ENCODE measurements around the gene MACROD2. TPM values are rescaled to one million over a fixed set of nuclear protein-coding genes. Genes with fewer than 3 reads are reported as not detected.

The MACROD2 gene
- total and polyA plus RNA-seq, 2 experiments from 2014 or later: 2.8 to 4.3 TPM

DNA sequence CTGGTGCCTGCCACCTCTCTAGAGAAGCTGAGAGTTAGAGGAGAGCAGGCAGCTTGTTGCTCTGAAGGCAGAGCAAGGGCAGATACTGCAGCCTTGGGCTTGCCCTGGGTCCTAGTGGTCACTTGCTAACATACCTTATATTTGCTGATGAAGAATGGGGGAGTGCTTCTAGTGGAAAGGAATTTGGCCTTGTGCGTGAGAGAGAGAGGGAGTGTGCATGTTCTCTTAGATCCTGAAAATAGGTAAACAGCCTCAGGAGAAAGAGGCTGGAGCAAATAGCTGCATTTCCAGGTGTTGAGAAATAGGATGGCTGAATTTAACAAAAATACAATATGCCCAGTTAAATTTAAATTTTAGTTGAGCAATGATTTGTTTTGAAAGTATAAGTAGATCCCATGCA is 1066.6 kb downstream of the MACROD2 start:
- H3K4me3 ChIP-seq: no peak overlapping the region
- TF ChIP-seq NANOG (IDR thresholded peaks at IDR 0.05; ENCODE audit: borderline replicate concordance) (no peak), CREB1 (CRISPR knock-in tag; IDR thresholded peaks at IDR 0.05; ENCODE audit: low read depth) (no peak), REST (IDR thresholded peaks at IDR 0.05; ENCODE audit: unreplicated experiment) (no peak), EZH2phosphoT487 (IDR thresholded peaks at IDR 0.05; ENCODE audit: unreplicated experiment) (no peak), JUNB (IDR thresholded peaks at IDR 0.05; ENCODE audit: unreplicated experiment) (no peak)
- TF ChIP-seq, protein P1, sequence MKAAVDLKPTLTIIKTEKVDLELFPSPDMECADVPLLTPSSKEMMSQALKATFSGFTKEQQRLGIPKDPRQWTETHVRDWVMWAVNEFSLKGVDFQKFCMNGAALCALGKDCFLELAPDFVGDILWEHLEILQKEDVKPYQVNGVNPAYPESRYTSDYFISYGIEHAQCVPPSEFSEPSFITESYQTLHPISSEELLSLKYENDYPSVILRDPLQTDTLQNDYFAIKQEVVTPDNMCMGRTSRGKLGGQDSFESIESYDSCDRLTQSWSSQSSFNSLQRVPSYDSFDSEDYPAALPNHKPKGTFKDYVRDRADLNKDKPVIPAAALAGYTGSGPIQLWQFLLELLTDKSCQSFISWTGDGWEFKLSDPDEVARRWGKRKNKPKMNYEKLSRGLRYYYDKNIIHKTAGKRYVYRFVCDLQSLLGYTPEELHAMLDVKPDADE (IDR thresholded peaks at IDR 0.05): no peak
- peaks cover 11% of the 10 kb centered on the region for H3K4me1 Mint-ChIP-seq
- no peak overlapping the region for H3K27ac ChIP-seq (ENCODE audit: low read depth)
- no peak overlapping the region for H3K4me3 Mint-ChIP-seq
- H3K27me3 ChIP-seq (ENCODE audit: insufficient read depth): no peaks in the 10 kb centered on the region
- no peaks in the 10 kb centered on the region for H3K36me3 Mint-ChIP-seq (ENCODE audit: low read depth)
- ATAC-seq: peak; percentile 91
- no peak overlapping the region for H3K4me2 ChIP-seq
- H3K9me2 ChIP-seq (ENCODE audit: insufficient read depth): no peaks in the 10 kb centered on the region
- H3K36me3 ChIP-seq (ENCODE audit: insufficient read depth): no peaks in the 10 kb centered on the region
- DNase-seq (ENCODE audit: low spot score): peak; percentile 59
- H3K4me1 ChIP-seq (ENCODE audit: insufficient read depth): 0 out of 2 replicates have a peak, but pooled peaks cover 4% of the 10 kb centered on the region
- no peaks in the 10 kb centered on the region for H3F3A ChIP-seq (replicated peaks; ENCODE audit: low read depth)
- no peak overlapping the region for H3K27ac Mint-ChIP-seq
- no peaks in the 10 kb centered on the region for H3K79me2 ChIP-seq (replicated peaks; ENCODE audit: insufficient read depth)
- H4K20me1 ChIP-seq (replicated peaks; ENCODE audit: insufficient read depth): no peaks in the 10 kb centered on the region
- no peaks in the 10 kb centered on the region for H3K27me3 Mint-ChIP-seq (ENCODE audit: insufficient read depth, low read depth, poor library complexity)
- H3K9me3 Mint-ChIP-seq: no peaks in the 10 kb centered on the region
- H2AFZ ChIP-seq: peak overlapping the region; percentile 85

DNA sequence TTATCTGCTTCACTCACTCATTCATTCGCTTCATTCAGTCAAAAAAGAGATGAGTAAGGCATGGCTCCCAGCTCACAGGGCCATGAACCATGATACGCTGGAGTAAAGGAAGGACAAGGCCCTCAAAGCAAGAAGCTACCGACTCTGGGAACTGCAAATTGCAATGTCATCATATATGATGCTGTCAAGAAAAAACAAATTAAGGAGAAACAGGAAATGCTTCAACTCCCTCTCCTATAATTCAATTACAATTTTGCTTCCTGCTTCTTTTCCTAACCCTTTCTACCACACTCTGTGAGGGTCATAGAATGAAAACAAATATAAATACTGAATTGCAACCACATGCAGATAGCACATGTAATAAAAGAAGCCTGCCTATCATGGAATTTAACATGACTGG is 1067.8 kb downstream of the MACROD2 start:
- DNase-seq (ENCODE audit: low spot score): no peak
- no peak overlapping the region for H3K4me3 ChIP-seq
- H3K4me1 ChIP-seq (ENCODE audit: insufficient read depth): 0 out of 2 replicates have a peak, but pooled peaks cover 4% of the 10 kb centered on the region
- H4K20me1 ChIP-seq (replicated peaks; ENCODE audit: insufficient read depth): no peaks in the 10 kb centered on the region
- no peaks in the 10 kb centered on the region for H3K9me2 ChIP-seq (ENCODE audit: insufficient read depth)
- H3F3A ChIP-seq (replicated peaks; ENCODE audit: low read depth): no peaks in the 10 kb centered on the region
- H3K9me3 Mint-ChIP-seq: no peaks in the 10 kb centered on the region
- ATAC-seq: no peak
- peaks cover 11% of the 10 kb centered on the region for H3K4me1 Mint-ChIP-seq
- H3K36me3 Mint-ChIP-seq (ENCODE audit: low read depth): no peaks in the 10 kb centered on the region
- H3K4me2 ChIP-seq: no peak overlapping the region
- no peaks in the 10 kb centered on the region for H3K36me3 ChIP-seq (ENCODE audit: insufficient read depth)
- no peaks in the 10 kb centered on the region for H3K27me3 Mint-ChIP-seq (ENCODE audit: insufficient read depth, low read depth, poor library complexity)
- no peak overlapping the region; the same call in 1 of the 2 replicates for H3K27ac Mint-ChIP-seq
- H3K4me3 Mint-ChIP-seq: no peak overlapping the region
- no peak overlapping the region for H3K27ac ChIP-seq (ENCODE audit: low read depth)
- H3K27me3 ChIP-seq (ENCODE audit: insufficient read depth): no peaks in the 10 kb centered on the region
- no peak overlapping the region for H2AFZ ChIP-seq
- no peaks in the 10 kb centered on the region for H3K79me2 ChIP-seq (replicated peaks; ENCODE audit: insufficient read depth)
- TF ChIP-seq, protein P1 (IDR thresholded peaks at IDR 0.05): no peak
- TF ChIP-seq, protein P2, sequence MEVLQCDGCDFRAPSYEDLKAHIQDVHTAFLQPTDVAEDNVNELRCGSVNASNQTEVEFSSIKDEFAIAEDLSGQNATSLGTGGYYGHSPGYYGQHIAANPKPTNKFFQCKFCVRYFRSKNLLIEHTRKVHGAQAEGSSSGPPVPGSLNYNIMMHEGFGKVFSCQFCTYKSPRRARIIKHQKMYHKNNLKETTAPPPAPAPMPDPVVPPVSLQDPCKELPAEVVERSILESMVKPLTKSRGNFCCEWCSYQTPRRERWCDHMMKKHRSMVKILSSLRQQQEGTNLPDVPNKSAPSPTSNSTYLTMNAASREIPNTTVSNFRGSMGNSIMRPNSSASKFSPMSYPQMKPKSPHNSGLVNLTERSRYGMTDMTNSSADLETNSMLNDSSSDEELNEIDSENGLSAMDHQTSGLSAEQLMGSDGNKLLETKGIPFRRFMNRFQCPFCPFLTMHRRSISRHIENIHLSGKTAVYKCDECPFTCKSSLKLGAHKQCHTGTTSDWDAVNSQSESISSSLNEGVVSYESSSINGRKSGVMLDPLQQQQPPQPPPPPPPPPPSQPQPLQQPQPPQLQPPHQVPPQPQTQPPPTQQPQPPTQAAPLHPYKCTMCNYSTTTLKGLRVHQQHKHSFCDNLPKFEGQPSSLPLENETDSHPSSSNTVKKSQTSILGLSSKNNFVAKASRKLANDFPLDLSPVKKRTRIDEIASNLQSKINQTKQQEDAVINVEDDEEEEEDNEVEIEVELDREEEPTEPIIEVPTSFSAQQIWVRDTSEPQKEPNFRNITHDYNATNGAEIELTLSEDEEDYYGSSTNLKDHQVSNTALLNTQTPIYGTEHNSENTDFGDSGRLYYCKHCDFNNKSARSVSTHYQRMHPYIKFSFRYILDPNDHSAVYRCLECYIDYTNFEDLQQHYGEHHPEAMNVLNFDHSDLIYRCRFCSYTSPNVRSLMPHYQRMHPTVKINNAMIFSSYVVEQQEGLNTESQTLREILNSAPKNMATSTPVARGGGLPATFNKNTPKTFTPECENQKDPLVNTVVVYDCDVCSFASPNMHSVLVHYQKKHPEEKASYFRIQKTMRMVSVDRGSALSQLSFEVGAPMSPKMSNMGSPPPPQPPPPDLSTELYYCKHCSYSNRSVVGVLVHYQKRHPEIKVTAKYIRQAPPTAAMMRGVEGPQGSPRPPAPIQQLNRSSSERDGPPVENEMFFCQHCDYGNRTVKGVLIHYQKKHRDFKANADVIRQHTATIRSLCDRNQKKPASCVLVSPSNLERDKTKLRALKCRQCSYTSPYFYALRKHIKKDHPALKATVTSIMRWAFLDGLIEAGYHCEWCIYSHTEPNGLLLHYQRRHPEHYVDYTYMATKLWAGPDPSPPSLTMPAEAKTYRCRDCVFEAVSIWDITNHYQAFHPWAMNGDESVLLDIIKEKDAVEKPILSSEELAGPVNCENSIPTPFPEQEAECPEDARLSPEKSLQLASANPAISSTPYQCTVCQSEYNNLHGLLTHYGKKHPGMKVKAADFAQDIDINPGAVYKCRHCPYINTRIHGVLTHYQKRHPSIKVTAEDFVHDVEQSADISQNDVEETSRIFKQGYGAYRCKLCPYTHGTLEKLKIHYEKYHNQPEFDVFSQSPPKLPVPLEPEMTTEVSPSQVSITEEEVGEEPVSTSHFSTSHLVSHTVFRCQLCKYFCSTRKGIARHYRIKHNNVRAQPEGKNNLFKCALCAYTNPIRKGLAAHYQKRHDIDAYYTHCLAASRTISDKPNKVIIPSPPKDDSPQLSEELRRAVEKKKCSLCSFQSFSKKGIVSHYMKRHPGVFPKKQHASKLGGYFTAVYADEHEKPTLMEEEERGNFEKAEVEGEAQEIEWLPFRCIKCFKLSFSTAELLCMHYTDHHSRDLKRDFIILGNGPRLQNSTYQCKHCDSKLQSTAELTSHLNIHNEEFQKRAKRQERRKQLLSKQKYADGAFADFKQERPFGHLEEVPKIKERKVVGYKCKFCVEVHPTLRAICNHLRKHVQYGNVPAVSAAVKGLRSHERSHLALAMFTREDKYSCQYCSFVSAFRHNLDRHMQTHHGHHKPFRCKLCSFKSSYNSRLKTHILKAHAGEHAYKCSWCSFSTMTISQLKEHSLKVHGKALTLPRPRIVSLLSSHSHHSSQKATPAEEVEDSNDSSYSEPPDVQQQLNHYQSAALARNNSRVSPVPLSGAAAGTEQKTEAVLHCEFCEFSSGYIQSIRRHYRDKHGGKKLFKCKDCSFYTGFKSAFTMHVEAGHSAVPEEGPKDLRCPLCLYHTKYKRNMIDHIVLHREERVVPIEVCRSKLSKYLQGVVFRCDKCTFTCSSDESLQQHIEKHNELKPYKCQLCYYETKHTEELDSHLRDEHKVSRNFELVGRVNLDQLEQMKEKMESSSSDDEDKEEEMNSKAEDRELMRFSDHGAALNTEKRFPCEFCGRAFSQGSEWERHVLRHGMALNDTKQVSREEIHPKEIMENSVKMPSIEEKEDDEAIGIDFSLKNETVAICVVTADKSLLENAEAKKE (CRISPR knock-in tag; IDR thresholded peaks at IDR 0.05): no peak
- TF ChIP-seq CREB1 (CRISPR knock-in tag; IDR thresholded peaks at IDR 0.05; ENCODE audit: low read depth) (no peak), JUNB (IDR thresholded peaks at IDR 0.05; ENCODE audit: unreplicated experiment) (no peak), EZH2 (IDR thresholded peaks at IDR 0.05; ENCODE audit: low read depth, unreplicated experiment) (no peak)

Data from GM23338 (cell line).